ENCODE results near the gene PLCG1. TPM values are rescaled to one million over a fixed set of nuclear protein-coding genes. Genes with fewer than 3 reads are reported as not detected.

Gene PLCG1
- total and polyA plus RNA-seq, 9 of the 15 experiments (the other 6 are each of a cell fraction or from before 2014, with no cell fraction given), result 1.7 to 67.0 (median 34.8) TPM

GRCh38 chr20:41137614-41138474 lies 501 bp downstream of the PLCG1 start (continued):
- TF ChIP-seq ZNF609 (CRISPR knock-in tag; IDR thresholded peaks at IDR 0.05; ENCODE audit: borderline replicate concordance), result no peak
- no peak for TF ChIP-seq FUS (optimal IDR thresholded peaks at IDR 0.05; ENCODE audit: low read depth, low read length)
- 0 out of 2 replicates have a peak, but pooled peaks have one; percentile 16 for TF ChIP-seq POLR2AphosphoS5 (IDR thresholded peaks at IDR 0.05; ENCODE audit: control insufficient read depth, insufficient read depth, low read depth, low read length)
- TF ChIP-seq ARID4B (CRISPR knock-in tag; IDR thresholded peaks at IDR 0.05), result peak; percentile 75
- TF ChIP-seq MAX (CRISPR knock-in tag; IDR thresholded peaks at IDR 0.05), result peak; percentile 43; the same call in 1 of the 2 replicates
- peak; percentile 48 for TF ChIP-seq CCNT2 (IDR thresholded peaks at IDR 0.05; ENCODE audit: borderline replicate concordance, extremely low read depth, insufficient read length, low read depth, low read length)
- TF ChIP-seq ETV5 (CRISPR knock-in tag; IDR thresholded peaks at IDR 0.05; ENCODE audit: low read depth), result no peak
- TF ChIP-seq PRDM10 (IDR thresholded peaks at IDR 0.05; ENCODE audit: partially characterized antibody), result peak; percentile 6
- 0 out of 2 replicates have a peak, but pooled peaks have one; percentile 39 for TF ChIP-seq BHLHE40 (IDR thresholded peaks at IDR 0.05; ENCODE audit: low read length)
- TF ChIP-seq NCOA4 (IDR thresholded peaks at IDR 0.05; ENCODE audit: partially characterized antibody), result no peak
- TF ChIP-seq GABPA (tag; conservative IDR thresholded peaks at IDR 0.05; ENCODE audit: low read depth), result peak; percentile 80
- TF ChIP-seq NFIC (IDR thresholded peaks at IDR 0.05), result peak; percentile 88
